Stromal cell of bone marrow (primary cell): ENCODE measurements around the gene POU6F1.
"Not testable (repeated sequence)": the region's sequence is repeated elsewhere in the genome, so short reads cannot be mapped to it uniquely, and the experiment has no call there.

Experiments used
- DNase-seq: peaks from one replicate; pipeline ENCODE4 v3.0.0-alpha.2; 2012; ENCODE audit warnings: low read depth

Gene POU6F1

DNA sequence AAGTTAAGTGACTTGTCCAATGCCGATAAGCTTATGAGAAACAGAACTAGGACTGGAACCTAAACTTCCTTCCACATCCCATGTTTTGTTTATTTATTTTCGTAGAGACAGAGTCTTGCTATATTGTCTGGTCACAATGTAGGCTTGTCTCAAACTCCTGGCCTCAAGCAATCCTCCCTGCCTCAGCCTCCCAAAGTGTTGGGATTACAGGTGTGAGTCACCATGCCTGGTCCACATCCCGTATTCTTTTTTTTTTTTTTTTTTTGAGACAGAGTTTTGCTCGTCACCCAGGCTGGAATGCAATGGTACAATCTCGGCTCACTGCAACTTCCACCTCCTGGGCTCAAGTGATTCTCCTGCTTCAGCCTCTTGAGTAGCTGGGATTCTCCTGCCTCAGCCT lies 9.2 kb upstream of the POU6F1 start:
- not testable (repeated sequence) for DNase-seq

- DNase-seq: no peak
These were observed 7.9 kb upstream of the POU6F1 start for GRCh38 chr12:51225771-51226170.

DNA sequence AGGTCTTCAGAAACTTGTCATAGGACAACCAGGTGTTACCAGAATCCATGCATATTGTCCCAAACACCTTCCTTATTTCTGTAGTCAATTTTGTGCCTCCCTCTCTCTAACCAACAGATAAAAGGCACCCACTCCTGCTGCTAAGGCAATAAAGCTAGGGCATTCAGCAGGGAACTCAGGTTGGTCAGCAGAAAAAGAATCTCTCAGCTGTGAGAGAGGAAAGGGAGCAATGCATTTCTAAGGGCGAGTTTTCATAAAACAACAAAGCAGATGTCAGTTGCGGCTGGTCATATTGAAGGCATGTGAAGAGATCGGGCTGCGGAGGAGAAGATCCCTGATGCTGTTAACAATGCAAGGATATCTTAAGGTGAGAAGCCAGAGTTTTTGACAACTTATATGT lies 7.4 kb upstream of the POU6F1 start:
- DNase-seq: no peak

GRCh38 chr12:51224625-51225024 lies 6.8 kb upstream of the POU6F1 start:
- DNase-seq: no peak

DNA sequence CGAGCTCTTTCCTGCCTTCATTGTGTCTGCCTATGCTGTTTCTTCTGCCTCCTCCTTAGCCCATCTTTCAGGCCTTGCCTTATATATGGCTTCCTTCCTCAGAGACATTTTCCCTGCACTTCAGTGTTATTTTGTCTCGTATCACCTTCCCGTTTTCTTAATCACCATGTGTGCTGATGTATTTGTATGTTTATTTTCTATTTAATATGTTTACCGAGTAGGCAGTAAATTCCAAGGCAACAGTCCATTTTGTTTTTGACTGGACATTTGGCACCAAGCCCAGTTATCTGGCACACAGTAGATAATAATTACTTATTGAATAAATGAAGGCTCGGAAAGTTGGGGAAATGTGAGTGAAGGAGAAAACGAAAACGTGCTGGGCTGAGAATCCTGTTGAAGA lies 4.6 kb upstream of the POU6F1 start:
- no peak for DNase-seq

DNA sequence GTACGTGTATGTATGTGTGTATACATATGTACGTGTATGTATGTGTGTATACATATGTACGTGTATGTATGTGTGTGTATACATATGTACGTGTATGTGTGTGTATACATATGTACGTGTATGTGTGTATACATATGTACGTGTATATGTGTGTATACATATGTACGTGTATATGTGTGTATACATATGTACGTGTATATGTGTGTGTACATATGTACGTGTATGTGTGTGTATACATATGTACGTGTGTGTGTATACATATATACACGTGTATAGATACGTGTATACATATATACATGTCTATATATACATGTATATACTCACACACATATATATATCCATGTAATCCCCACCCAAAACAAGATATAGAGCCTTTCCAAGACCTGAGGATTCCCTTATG lies 2.0 kb upstream of the POU6F1 start:
- DNase-seq: not testable (repeated sequence)

DNA sequence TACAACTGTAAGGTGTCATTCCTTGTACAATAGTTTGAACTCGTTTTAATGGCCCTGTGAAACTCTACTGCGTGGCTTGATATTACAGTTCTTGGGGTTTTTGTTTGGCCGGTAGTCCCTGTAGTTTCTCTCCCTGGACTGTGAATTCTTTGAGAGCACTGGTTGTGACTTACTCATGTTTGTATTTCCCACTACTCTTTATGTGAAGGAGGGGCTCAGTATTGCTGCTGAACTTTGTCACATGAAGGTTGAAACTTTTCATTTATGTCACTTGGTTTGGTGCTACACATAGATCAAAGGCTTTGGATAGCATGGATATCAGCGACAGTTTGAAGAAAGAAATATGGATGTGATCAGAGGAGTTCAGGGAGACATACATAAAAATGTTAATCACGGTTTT lies 1.5 kb upstream of the POU6F1 start:
- DNase-seq: no peak

- DNase-seq: no peak
These were observed 822 bp upstream of the POU6F1 start for GRCh38 chr12:51218607-51219161.

GRCh38 chr12:51217133-51217967 lies 512 bp downstream of the POU6F1 start:
- DNase-seq: no peak

GRCh38 chr12:51216642-51217041 lies 1.2 kb downstream of the POU6F1 start:
- no peak for DNase-seq

GRCh38 chr12:51214895-51215294 lies 3.0 kb downstream of the POU6F1 start:
- no peak for DNase-seq

DNA sequence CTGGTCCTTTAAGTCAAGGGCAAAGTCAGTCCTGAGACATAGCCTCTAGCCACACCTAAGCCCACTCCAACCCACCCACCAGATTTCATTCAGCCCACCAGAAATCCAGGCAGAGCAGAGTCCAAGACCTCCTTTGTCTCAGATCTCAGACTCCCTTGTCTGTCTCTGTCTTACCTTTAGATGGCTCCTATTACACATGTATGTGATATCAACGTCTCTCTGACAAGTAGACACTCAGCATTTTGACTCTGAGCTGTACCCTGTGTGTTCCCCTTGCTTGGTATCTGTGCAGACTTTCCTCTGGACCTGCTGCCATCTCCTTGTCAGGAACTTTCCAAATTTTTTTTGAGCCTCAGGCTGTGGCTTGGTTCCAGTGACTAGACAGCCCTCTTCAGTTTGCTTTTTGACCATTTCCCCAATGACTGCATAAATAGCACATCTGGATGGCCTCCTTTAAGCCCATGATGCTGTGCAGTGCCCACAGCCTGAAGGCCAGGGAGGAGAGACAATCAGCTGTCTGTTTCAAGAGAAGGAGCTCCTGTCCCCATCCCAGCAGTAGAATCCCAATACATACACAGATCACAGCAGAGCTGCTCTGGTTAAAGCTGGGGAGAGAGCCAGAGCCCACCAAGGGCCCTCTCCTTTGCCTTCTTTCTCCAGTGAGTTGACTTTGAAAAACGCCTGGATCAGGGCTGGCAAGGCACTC lies 7.0 kb downstream of the POU6F1 start:
- DNase-seq: no peak

DNA sequence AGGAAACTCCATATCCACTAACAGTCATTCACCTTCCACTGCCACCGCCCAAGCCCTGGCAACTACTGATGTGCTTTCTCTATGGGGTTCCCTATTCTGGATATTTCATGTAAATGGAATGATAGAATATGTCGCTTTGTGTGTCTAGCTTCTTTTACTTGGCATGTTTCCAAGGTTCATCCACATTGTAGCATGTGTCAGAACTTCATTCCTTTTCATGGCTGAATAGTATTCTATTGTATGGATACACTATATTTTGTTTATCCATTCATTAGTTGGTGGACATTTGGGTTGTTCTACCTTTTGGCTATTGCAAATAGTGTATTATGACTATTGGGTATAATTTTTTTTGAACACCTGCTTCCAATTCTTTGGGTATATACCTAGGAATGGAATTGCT lies 8.6 kb downstream of the POU6F1 start:
- no peak for DNase-seq

DNA sequence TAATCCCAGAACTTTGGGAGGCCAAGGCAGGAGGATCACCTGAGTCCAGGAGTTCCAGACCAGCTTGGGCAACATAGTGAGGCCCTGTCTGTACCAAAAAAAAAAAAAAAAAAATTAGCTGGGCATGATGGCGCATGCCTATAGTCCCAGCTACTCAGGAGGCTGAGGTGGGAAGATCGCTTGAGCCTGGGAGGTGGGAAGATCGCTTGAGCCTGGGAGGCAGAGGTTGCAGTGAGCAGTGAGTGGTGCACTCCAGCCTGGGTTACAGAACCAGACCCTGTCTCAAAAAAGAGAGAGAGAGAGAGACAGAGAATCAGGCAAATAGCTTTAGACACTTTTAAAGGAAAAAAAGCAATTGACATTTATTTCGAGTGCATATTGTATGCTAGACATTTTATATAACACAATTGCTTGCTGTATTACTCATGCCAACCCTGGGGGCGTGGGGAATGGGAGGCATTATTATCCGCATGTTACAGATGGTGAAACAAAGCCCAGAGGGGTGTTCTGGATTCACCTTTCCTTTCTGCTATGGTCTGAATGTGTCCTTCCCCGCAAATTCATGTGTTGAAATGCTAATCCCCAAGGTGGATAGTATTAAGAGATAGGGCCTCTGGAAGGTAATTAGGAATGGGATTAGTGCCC lies 9.7 kb downstream of the POU6F1 start:
- no peak for DNase-seq

GRCh38 chr12:51205350-51205749 lies 12.5 kb downstream of the POU6F1 start:
- DNase-seq: no peak

DNA sequence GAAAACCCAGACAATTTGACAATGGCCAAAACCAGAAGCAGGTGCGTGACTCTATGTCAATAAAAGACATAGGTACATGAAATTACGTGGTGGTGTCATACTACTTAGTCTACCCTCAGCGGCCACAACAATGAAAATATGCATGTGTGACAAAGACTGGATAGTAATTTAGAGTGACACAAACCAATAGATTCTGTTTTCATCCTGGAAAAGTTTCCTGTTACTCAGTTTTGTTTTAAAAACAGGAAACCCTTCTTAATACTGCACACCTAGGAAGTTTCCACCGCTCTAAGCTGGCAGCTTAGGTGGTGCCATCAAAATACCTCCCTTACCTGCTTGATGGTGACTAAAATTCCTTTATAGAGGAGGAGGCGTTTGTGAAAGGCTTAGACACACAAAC lies 15.1 kb downstream of the POU6F1 start:
- no peak for DNase-seq

DNA sequence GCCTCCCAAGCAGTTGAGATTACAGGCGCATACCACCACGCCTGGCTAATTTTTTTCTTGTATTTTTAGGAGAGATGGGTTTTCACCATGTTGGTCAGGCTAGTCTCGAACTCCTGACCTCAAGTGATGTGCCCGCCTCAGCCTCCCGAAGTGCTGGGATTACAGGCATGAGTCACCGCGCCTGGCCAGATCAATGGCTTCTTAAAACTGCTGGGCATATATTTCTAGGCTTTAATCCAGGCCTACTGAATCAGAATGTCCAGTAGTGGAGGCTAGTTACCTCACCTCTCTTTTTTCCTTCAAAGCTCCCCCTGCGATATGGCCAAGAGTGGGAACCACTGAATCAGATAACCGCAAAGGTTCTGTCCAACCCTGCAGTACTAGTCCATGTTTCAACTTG lies 17.1 kb downstream of the POU6F1 start:
- no peak for DNase-seq

GRCh38 chr12:51200156-51200555 lies 17.7 kb downstream of the POU6F1 start:
- no peak for DNase-seq

DNA sequence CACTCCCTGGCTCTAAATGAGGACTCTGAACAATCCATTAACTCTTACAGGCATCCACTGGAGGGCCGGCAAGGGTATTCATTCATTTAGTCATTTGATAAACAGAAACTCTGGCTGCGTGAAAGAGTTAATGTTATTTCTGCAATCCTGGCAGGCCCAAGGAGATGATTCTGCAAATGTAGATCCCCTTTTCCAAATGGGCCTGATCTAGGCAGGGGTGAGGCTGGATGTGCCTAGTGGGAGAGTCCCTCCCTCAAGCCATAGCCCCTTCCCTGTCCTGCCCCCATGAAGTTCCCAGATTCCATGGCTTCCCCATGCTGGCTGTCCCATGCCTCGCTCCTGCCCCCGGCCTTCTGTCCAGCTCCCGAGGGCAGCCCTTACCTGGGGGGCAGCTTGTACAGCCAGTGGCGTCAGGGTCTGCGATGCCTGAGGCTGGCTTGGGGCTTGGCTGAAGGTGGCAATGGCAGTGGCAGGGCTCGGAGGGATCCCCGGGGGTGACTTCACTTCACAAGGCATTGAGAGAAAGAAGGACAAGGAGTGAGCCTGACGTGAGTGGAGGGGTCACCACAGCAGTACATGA lies 18.4 kb downstream of the POU6F1 start:
- DNase-seq: no peak

DNA sequence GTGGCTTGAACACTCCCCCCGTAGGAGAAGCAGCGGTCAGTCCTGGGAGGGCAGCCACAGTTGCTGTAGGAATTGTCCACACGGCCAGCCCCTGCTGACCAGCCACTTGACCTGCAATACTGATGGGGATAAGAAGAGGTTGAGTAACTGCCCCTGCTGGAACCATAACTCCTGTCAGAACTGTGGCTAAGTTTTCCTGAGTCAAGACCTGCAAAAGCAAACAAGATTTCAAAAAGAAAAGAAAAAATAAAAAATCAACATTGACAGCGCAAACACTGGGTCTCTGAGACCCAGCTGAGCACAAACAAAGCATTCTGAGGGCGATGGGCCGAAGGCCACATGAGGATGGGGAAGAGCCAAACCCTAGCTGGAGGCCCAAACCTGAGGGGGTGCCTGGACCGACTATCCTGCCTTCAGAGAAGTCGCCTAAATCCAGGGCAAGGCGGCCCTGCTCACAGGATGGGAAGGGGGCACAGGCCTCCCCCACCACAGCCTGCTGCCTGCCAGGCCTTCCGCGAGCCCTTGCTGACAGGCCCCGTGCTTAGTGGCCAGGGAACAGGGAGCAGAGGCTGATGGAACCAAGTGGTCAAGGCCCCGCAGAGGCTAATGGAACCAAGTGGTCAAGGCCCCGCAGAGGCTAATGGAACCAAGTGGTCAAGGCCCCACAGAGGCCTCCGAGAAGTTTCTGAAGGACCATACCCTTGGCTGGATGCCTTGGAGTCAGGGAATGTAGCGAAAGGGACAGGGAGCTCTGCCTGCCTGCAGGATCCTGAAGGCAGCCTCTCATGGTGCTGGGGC lies 19.1 kb downstream of the POU6F1 start:
- no peak for DNase-seq

GRCh38 chr12:51197736-51198567 lies 19.9 kb downstream of the POU6F1 start:
- DNase-seq: no peak
